Raji (cell line): ENCODE data around the gene TRIM66.

Experiments
- POLR2A ChIP-seq: IDR thresholded peaks from 2 replicates; pipeline ENCODE4 v1.6.1; 2011; ENCODE audit warnings: low read depth, low read length, control low read depth; ENCODE audit not compliant: insufficient read depth

The TRIM66 gene

GRCh38 chr11:8593455-8593854, 89.0 kb downstream of the TRIM66 start:
- no peak for TF ChIP-seq POLR2A

GRCh38 chr11:8587915-8588314, 94.5 kb downstream of the TRIM66 start:
- no peak for TF ChIP-seq POLR2A

- TF ChIP-seq POLR2A, result no peak
These were observed 95.7 kb downstream of the TRIM66 start for GRCh38 chr11:8586805-8587204.

- TF ChIP-seq POLR2A, result no peak
These were observed 96.3 kb downstream of the TRIM66 start for GRCh38 chr11:8586184-8586583.

GRCh38 chr11:8584511-8584910, 98.0 kb downstream of the TRIM66 start:
- no peak for TF ChIP-seq POLR2A

- TF ChIP-seq POLR2A, result no peak
These were observed 98.4 kb downstream of the TRIM66 start for GRCh38 chr11:8584082-8584481.

GRCh38 chr11:8581300-8581699, 101.2 kb downstream of the TRIM66 start:
- TF ChIP-seq POLR2A, result no peak

- no peak for TF ChIP-seq POLR2A
These were observed 104.5 kb downstream of the TRIM66 start for GRCh38 chr11:8577791-8578581.

GRCh38 chr11:8574798-8575197, 107.7 kb downstream of the TRIM66 start:
- TF ChIP-seq POLR2A, result no peak

- TF ChIP-seq POLR2A, result no peak
These were observed 108.7 kb downstream of the TRIM66 start for GRCh38 chr11:8573777-8574176.

GRCh38 chr11:8567602-8568198, 114.8 kb downstream of the TRIM66 start:
- no peak for TF ChIP-seq POLR2A

- no peak for TF ChIP-seq POLR2A
These were observed 115.8 kb downstream of the TRIM66 start for GRCh38 chr11:8566613-8567210.

- no peak for TF ChIP-seq POLR2A
These were observed 117.9 kb downstream of the TRIM66 start for GRCh38 chr11:8564526-8564925.
